Endothelial cell (in vitro differentiated cells): ENCODE data around the gene UBAP1L. TPM values are rescaled to one million over a fixed set of nuclear protein-coding genes. Genes with fewer than 3 reads are reported as not detected.

Experiments used
- DNase-seq: peaks from one replicate; pipeline ENCODE4 v3.0.0; 2021; ENCODE audit warnings: low spot score
- H3K27ac Mint-ChIP-seq: one replicate; pipeline ENCODE4 v1.8.0; 2021; ENCODE audit warnings: mixed read lengths, inconsistent platforms; ENCODE audit not compliant: unreplicated experiment
- H3K27me3 Mint-ChIP-seq: one replicate; pipeline ENCODE4 v1.8.0; 2021; ENCODE audit warnings: mild to moderate bottlenecking, moderate library complexity, mixed read lengths, inconsistent platforms; ENCODE audit not compliant: unreplicated experiment
- H3K36me3 Mint-ChIP-seq: one replicate; pipeline ENCODE4 v1.8.0; 2021; ENCODE audit warnings: mild to moderate bottlenecking, low read depth, mixed read lengths, inconsistent platforms; ENCODE audit not compliant: unreplicated experiment
- H3K4me1 Mint-ChIP-seq: one replicate; pipeline ENCODE4 v1.8.0; 2021; ENCODE audit warnings: mild to moderate bottlenecking, mixed read lengths, inconsistent platforms; ENCODE audit not compliant: unreplicated experiment
- H3K4me3 Mint-ChIP-seq: one replicate; pipeline ENCODE4 v1.8.0; 2021; ENCODE audit warnings: mild to moderate bottlenecking, mixed read lengths, inconsistent platforms; ENCODE audit not compliant: unreplicated experiment
- H3K9me3 Mint-ChIP-seq: one replicate; pipeline ENCODE4 v1.8.0; 2021; ENCODE audit warnings: mixed read lengths, inconsistent platforms; ENCODE audit not compliant: unreplicated experiment
- long read RNA-seq: library from polyadenylated mRNA; unstranded; transcript quantifications from one replicate; pipeline ENCODE4 v2.0.0, GENCODE V29; 2020; ENCODE audit not compliant: unreplicated experiment
- total RNA-seq: library from RNA; stranded (reverse); fragmentation: NEBNext Ultra II Directional; extraction: Animal tissue kit (Norgen Biotek cat#: 25700); gene quantifications from one replicate; pipeline ENCODE4 v1.2.1, GENCODE V29; 2021; ENCODE audit not compliant: unreplicated experiment
- TF ChIP-seq, protein P1 (sequence below): fragments of 200-600 bp; sonication (generic); IDR thresholded peaks from one replicate; pipeline ENCODE4 v1.5.0; 2021; ENCODE audit warnings: antibody characterized with exemption; ENCODE audit not compliant: unreplicated experiment

Gene UBAP1L
- total RNA-seq = 1.8 TPM
- long read RNA-seq = 0 reads

DNA sequence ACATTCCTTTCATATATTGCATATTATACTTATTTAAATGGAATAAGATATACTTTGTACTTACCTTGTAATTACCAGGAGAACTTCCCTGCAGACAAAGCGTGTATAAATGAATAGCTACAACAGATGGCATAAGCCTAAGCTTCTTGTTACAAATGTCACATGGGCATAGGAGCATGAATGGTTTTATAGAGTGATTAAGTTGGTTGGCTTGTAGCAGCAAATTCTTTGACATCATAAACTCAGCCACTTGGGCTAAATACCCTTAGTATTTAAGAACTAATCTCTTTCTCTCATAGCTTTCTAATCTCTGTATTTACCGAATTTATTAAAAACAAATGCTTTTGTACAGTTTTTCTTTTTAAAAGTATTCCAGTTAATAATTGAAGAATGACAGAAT lies at the start of gene UBAP1L:
Gene UBAP1L (minus strand): TSS at position 115 of the 400 bp plus-strand sequence. CDS start 8,985 bp downstream, outside the sequence.
- no peaks in the 10 kb centered on the region for H3K9me3 Mint-ChIP-seq
- DNase-seq = no peak
- H3K4me1 Mint-ChIP-seq = peaks cover 6% of the 10 kb centered on the region
- H3K4me3 Mint-ChIP-seq = no peak within 1 kb of the TSS
- H3K36me3 Mint-ChIP-seq = peaks cover 15% of the 10 kb centered on the region
- H3K27ac Mint-ChIP-seq = no peak within 1 kb of the TSS
- TF ChIP-seq, protein P1, sequence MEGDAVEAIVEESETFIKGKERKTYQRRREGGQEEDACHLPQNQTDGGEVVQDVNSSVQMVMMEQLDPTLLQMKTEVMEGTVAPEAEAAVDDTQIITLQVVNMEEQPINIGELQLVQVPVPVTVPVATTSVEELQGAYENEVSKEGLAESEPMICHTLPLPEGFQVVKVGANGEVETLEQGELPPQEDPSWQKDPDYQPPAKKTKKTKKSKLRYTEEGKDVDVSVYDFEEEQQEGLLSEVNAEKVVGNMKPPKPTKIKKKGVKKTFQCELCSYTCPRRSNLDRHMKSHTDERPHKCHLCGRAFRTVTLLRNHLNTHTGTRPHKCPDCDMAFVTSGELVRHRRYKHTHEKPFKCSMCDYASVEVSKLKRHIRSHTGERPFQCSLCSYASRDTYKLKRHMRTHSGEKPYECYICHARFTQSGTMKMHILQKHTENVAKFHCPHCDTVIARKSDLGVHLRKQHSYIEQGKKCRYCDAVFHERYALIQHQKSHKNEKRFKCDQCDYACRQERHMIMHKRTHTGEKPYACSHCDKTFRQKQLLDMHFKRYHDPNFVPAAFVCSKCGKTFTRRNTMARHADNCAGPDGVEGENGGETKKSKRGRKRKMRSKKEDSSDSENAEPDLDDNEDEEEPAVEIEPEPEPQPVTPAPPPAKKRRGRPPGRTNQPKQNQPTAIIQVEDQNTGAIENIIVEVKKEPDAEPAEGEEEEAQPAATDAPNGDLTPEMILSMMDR = no peak
- no peaks in the 10 kb centered on the region for H3K27me3 Mint-ChIP-seq

DNA sequence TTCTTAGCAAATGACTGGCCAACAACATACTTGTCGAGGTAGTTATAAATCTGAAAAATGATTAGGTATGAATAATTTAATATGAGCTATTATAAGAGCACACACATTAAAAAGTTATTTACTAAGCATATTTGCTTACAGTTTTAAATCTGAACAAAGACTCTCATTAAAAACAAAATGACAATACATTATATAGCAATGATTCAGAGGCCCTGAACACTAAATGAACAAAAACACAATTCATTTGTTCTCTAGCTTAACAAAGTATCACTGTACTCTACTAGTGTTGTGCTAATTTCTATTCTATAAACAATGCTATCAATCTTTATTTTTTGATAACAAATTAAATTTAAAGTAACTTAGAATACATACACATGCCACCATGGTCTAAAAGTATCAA lies 49.1 kb upstream of the UBAP1L start:
- no peak overlapping the region for H3K4me3 Mint-ChIP-seq
- H3K4me1 Mint-ChIP-seq = no peaks in the 10 kb centered on the region
- no peaks in the 10 kb centered on the region for H3K9me3 Mint-ChIP-seq
- TF ChIP-seq, protein P1 = no peak
- no peak for DNase-seq
- no peak overlapping the region for H3K27ac Mint-ChIP-seq
- peaks cover 8% of the 10 kb centered on the region for H3K36me3 Mint-ChIP-seq
- H3K27me3 Mint-ChIP-seq = no peaks in the 10 kb centered on the region

DNA sequence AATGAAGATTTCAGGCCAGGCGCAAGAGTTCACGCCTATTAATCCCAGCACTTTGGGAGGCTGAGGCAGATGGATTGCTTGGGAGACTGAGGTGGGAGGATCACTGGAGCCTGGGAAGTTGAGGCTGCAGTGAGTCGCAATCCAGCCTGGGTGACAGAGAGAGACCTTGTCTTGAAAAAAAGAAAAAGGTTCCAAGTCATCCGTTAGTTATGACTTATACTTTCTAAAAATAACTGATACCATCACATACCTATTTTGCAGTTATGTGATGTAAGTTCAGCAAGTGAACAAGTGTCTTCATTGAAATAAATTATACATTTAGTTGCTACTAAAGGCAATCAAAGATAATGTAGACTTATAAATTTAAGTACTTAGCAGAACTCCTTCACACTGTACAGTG lies 48.0 kb upstream of the UBAP1L start:
- TF ChIP-seq, protein P1 = no peak
- no peak for DNase-seq
- H3K36me3 Mint-ChIP-seq = peaks cover 8% of the 10 kb centered on the region
- no peak overlapping the region for H3K27ac Mint-ChIP-seq
- H3K9me3 Mint-ChIP-seq = no peaks in the 10 kb centered on the region
- H3K4me3 Mint-ChIP-seq = no peak overlapping the region
- H3K4me1 Mint-ChIP-seq = no peaks in the 10 kb centered on the region
- H3K27me3 Mint-ChIP-seq = no peaks in the 10 kb centered on the region

DNA sequence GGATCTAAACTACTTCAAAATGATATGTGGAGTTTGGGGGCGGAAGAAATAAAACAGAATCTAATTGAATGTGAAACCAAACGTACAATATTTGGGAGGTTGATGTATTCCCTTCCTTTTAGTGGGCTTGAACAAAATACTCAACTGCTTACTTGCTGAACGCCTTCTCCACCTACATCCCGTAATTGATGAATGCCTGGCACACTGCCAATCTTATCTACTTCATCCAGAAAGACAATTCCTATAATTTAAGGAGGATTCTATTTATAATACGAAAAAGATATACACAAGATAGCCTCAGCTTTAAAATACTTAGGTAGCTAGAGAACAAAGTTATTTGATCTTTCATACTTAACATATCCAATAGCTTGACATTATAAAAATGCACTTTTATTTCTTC lies 41.7 kb upstream of the UBAP1L start:
- H3K9me3 Mint-ChIP-seq = no peaks in the 10 kb centered on the region
- DNase-seq = no peak
- H3K4me3 Mint-ChIP-seq = no peak overlapping the region
- peaks cover 17% of the 10 kb centered on the region for H3K36me3 Mint-ChIP-seq
- TF ChIP-seq, protein P1 = no peak
- no peaks in the 10 kb centered on the region for H3K4me1 Mint-ChIP-seq
- H3K27me3 Mint-ChIP-seq = no peaks in the 10 kb centered on the region
- H3K27ac Mint-ChIP-seq = no peak overlapping the region

DNA sequence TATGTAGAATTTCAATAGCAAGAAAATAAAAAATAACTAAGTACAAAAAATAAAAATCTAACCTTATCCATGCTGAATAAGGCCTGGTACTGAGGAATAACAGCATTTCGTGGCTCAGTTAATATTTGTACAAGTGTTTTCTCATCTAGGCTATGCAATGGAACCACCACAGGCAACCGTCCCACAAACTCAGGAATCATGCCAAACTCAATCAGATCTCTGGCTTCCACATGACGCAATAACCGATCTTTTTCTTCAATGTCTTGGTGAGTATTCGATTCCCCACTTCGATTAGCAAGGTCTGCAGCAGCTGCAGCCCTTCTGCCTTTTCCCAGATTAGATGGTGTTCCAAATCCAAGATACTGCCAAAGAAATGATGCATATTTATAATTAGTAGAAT lies 39.7 kb upstream of the UBAP1L start:
- no peak overlapping the region for H3K4me3 Mint-ChIP-seq

More for the DNA sequence above, 39.7 kb upstream of the UBAP1L start:
- Mint-ChIP-seq H3K27ac (no peak overlapping the region), H3K36me3 (peaks cover 22% of the 10 kb centered on the region), H3K9me3 (no peaks in the 10 kb centered on the region), H3K4me1 (no peaks in the 10 kb centered on the region), H3K27me3 (no peaks in the 10 kb centered on the region)
- TF ChIP-seq, protein P1 = no peak
- DNase-seq = no peak
